Measurements from ENCODE around the gene NPFF.
"Not testable (repeated sequence)": the region's sequence is repeated elsewhere in the genome, so short reads cannot be mapped to it uniquely, and the experiment has no call there.

NPFF gene

DNA sequence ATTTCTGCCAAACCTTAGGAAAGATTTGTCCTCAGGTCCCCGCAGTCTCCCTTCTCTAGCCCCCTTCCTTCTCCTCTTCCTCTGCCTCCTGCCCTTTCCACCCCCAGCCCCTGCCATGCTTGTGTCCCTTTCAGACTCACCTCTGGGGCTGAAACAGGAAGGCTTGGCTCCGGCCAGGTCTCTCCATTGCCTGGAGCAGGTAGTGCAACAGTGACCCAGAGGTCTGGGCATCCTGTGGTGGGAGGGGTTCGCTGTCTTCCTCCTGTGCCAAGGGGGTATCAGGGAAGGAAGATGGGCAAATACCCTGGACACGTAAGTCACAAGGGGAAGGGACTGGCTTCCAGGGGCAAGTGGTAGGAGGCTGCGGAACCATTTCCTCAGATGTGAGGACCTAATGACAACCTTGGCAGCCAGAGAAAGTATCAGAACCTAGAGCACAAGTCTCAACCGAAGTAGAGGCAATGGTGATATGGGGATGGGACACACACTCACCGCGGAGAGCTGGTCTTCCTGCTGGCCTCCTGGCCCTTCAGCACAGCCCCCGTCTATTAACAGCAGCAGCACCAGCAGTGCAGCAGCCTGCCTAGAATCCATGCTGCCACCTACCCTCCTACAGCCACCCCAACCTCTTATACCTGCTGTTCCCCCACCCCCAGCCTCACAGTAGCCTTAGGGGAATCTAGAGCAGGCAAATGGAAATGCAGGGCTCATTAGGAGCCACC lies at the start of gene NPFF:
NPFF (minus strand) TSS at position 604 of the 722 bp plus-strand sequence; CDS start at position 594, 10 bp downstream.
- DNase-seq, result no peak

GRCh38 chr12:53552361-53553327 lies 45.4 kb upstream of the NPFF start:
- DNase-seq, result no peak

- no peak for DNase-seq
These were observed 44.6 kb upstream of the NPFF start for GRCh38 chr12:53551889-53552291.

DNA sequence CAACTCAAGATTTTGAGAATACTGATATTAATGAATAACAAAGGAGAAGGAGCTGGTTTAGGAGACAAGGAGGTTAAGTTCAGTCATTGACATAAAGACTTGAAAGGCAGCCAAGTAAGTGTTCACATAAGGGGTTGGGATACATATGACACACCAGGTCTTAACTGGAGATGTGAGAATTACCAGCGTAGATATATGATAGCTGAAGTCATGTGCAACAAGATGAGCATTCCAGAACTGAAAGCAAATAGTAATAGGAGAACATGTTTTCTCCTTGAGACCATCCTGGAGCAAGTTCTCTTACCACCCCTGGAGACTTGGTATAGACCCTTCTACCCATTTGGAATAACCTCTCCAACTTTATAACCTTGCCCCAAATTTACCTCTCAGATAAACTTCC lies 43.3 kb upstream of the NPFF start:
- DNase-seq, result no peak

DNA sequence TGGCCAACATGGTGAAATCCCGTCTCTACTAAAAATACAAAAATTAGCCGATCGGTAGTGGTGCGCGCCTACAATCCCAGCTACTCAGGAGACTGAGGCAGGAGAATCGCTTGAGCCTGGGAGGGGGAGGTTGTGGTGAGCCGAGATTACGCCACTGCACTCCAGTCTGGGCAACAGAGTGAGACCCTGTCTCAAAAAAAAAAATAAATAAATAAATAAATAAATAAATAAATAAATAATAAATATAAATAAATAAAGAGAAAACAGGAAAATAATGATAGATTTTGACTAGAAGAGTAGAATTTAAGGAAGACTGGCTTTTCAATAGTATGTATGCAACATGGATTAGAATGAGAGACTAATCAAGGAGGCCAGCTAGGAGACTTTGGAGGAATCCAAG lies 42.8 kb upstream of the NPFF start:
- DNase-seq, result not testable (repeated sequence)

GRCh38 chr12:53548354-53548753 lies 41.1 kb upstream of the NPFF start:
- DNase-seq, result not testable (repeated sequence)

GRCh38 chr12:53543539-53543938 lies 36.3 kb upstream of the NPFF start:
- peak; percentile 50 to 61 for DNase-seq

DNA sequence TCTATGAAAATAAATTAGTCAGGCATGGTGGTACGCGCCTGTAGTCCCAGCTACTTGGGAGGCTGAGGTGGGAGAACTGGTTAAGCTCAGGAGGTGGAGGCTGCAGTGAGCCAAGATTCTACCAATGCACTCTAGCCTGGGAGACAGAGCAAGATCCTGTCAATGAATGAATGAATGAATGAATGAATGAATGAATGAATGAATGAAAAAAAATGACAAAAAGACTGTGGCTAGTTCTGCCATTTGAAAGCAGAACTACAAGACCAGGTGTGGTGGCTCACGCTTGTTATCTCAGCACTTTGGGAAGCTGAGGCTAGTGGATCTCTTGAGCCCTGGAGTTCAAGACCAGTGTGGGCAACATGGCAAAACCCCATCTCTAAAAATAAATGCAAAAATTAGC lies 32.2 kb upstream of the NPFF start:
- DNase-seq, result no peak

GRCh38 chr12:53538209-53538689 lies 31.0 kb upstream of the NPFF start:
- DNase-seq, result no peak

GRCh38 chr12:53536962-53537361 lies 29.7 kb upstream of the NPFF start:
- no peak for DNase-seq

DNA sequence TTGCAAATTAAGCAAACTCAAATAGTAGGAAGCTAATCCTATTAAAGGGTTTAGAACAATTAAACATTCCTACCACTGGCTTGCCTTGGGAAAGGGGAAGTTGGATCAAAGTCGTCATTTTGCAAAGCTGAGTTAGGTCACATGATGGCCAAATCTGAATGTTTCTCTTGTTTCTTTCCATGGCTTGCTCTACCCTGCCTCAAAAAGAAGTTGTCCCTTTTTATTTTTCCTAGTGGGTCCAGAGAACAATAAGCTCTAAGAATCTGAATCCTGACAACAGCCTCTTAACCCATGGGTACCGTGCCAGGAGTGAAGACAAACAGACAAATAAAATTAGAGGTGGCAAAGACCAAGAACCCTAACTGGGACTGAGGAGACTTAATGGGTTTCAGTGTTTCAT lies 26.2 kb upstream of the NPFF start:
- DNase-seq, result no peak

GRCh38 chr12:53532524-53533445 lies 25.5 kb upstream of the NPFF start:
- no peak for DNase-seq

DNA sequence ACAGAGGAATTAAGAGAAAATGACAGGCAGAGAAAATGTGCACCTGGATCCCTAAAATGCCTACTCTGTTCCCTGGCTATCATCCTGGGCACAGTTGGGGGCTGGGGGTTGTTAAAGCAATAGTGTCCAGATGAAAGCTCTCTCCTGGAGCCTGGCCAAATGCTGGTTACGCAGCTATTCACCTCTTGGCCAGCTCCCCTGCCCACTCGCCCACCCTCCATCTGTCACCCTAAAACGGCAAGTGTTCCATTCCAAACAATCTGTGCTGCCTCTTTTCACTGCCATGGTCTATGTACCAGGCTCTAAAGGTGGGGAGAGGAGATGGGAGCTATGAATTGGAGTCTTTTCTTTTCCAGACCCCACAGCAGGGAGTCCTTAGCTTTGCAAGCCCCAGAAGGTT lies 24.7 kb upstream of the NPFF start:
- no peak for DNase-seq

DNA sequence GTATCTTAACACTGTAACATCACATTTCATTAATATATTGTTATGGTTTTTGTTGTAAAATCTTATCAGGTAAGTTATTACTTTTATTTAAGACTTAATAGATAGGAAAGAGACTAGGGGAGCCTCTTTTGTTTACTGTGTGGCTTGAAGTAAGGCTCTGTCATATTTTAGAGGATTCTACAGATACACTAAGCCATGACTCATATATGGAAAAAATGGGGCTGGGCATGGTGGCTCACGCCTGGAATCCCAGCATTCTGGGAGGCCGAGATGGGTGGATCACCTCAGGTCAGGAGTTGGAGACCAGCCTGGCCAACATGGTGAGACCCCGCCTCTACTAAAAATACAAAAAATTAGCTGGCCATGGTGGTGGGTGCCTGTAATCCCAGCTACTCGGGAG lies 23.6 kb upstream of the NPFF start:
- DNase-seq, result no peak

DNA sequence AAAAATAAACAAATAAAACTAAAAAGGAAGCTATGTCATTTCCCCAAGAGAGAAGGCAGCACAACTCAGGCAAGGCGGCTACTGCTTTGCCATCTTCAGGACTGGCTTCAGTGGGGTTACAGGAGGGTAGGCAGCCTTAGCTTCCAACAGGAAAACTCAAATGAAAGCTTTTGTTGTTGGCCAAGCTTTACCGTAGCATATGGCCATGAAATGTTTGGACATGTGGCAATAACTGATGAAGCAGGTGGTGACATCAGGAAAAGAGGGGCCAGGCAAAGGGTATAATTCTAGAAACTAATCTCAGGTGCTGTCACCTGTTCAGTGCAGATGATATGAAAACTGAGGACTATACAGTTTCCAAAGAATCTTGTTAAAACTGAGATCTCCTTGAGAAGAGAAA lies 22.8 kb upstream of the NPFF start:
- no peak for DNase-seq

DNA sequence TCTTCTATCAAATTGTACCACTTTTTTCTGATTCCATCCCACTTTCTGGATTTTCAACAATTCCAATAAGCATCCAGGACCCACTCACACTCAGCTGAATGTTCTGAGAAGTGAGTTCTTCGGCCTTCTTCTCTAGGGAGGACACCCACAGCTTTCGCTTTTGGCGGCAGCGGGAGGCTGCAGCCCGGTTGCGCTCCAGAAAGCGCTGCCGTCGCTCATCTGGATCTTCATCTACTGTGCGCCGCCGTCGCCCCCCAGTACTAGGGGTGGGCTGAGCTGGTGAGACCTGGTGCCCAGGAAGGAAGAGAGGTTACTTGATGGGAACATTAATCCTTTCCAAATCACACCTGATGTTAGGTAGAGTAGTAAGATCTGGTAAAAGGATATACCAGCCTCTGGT lies 17.2 kb upstream of the NPFF start:
- DNase-seq, result no peak

- no peak for DNase-seq
These were observed 15.8 kb upstream of the NPFF start for GRCh38 chr12:53523131-53523530.

DNA sequence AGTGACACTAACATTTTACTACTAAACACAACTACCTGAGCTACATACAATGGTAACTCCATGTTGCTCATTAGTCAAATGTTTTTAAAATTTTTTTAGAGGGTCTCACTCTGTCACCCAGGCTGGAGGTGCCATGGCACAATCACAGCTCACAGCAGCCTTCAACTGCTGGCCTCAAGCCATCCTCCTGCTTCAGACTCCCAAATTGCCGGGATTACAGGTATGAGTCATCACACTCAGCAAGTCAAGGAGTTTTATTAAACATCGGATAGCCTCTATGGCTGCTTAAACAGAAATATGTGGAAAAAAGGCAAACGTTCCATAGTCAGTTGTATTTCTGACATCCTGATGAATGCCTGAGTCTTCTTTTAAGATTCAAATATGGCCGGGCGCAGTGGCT lies 11.1 kb upstream of the NPFF start:
- no peak for DNase-seq

- no peak for DNase-seq
These were observed 9.6 kb upstream of the NPFF start for GRCh38 chr12:53516758-53517455.

GRCh38 chr12:53515291-53515680 lies 8.0 kb upstream of the NPFF start:
- no peak for DNase-seq

GRCh38 chr12:53514628-53515290 lies 7.5 kb upstream of the NPFF start:
- no peak for DNase-seq
